Measurements from ENCODE around the gene TCEA2.

The TCEA2 gene

GRCh38 chr20:64051033-64051452 lies 12.0 kb upstream of the TCEA2 start:
- Histone ChIP-seq H3K36me3 (ENCODE audit: control insufficient read depth, insufficient read depth, low read length) (no peaks in the 10 kb centered on the region), H3K4me3 (replicated peaks; ENCODE audit: low read depth, low read length) (no peak overlapping the region), H3K27me3 (replicated peaks; ENCODE audit: control insufficient read depth, insufficient read depth, low read length) (no peaks in the 10 kb centered on the region; the same call in 1 of the 2 replicates)
- no peak for DNase-seq (ENCODE audit: extremely low read depth, insufficient read length)
- TF ChIP-seq CTCF (IDR thresholded peaks at IDR 0.05; ENCODE audit: insufficient read depth, low read length, poor library complexity, severe bottlenecking): no peak

- Histone ChIP-seq H3K4me3 (replicated peaks; ENCODE audit: low read depth, low read length) (no peak overlapping the region), H3K36me3 (ENCODE audit: control insufficient read depth, insufficient read depth, low read length) (no peaks in the 10 kb centered on the region), H3K27me3 (replicated peaks; ENCODE audit: control insufficient read depth, insufficient read depth, low read length) (no peaks in the 10 kb centered on the region)
- no peak for TF ChIP-seq CTCF (IDR thresholded peaks at IDR 0.05; ENCODE audit: insufficient read depth, low read length, poor library complexity, severe bottlenecking)
- DNase-seq (ENCODE audit: extremely low read depth, insufficient read length): no peak
Measured at GRCh38 chr20:64051561-64052325, 11.3 kb upstream of the TCEA2 start.

GRCh38 chr20:64052326-64052722 lies 10.7 kb upstream of the TCEA2 start:
- Histone ChIP-seq H3K27me3 (replicated peaks; ENCODE audit: control insufficient read depth, insufficient read depth, low read length) (no peaks in the 10 kb centered on the region), H3K36me3 (ENCODE audit: control insufficient read depth, insufficient read depth, low read length) (no peaks in the 10 kb centered on the region), H3K4me3 (replicated peaks; ENCODE audit: low read depth, low read length) (no peak overlapping the region)
- no peak for TF ChIP-seq CTCF (IDR thresholded peaks at IDR 0.05; ENCODE audit: insufficient read depth, low read length, poor library complexity, severe bottlenecking)
- no peak for DNase-seq (ENCODE audit: extremely low read depth, insufficient read length)

- Histone ChIP-seq H3K36me3 (ENCODE audit: control insufficient read depth, insufficient read depth, low read length) (no peaks in the 10 kb centered on the region), H3K27me3 (replicated peaks; ENCODE audit: control insufficient read depth, insufficient read depth, low read length) (no peaks in the 10 kb centered on the region), H3K4me3 (replicated peaks; ENCODE audit: low read depth, low read length) (no peak overlapping the region)
- DNase-seq (ENCODE audit: extremely low read depth, insufficient read length): no peak
- TF ChIP-seq CTCF (IDR thresholded peaks at IDR 0.05; ENCODE audit: insufficient read depth, low read length, poor library complexity, severe bottlenecking): no peak
Measured at GRCh38 chr20:64052987-64053840, 9.8 kb upstream of the TCEA2 start.

- no peak for DNase-seq (ENCODE audit: extremely low read depth, insufficient read length)
- no peaks in the 10 kb centered on the region for H3K36me3 ChIP-seq (ENCODE audit: control insufficient read depth, insufficient read depth, low read length)
- H3K4me3 ChIP-seq (replicated peaks; ENCODE audit: low read depth, low read length): no peak overlapping the region
- no peaks in the 10 kb centered on the region for H3K27me3 ChIP-seq (replicated peaks; ENCODE audit: control insufficient read depth, insufficient read depth, low read length)
- peak; percentile 48 for TF ChIP-seq CTCF (IDR thresholded peaks at IDR 0.05; ENCODE audit: insufficient read depth, low read length, poor library complexity, severe bottlenecking)
Measured at GRCh38 chr20:64053841-64054661, 8.9 kb upstream of the TCEA2 start.

All from GM06990 (cell line).